Tongue (tissue), 2 donors: ENCODE results near the gene KCNA2. TPM values are rescaled to one million over a fixed set of nuclear protein-coding genes. Genes with fewer than 3 reads are reported as not detected.

ENCODE experiments used
- DNase-seq: peaks from one replicate; pipeline ENCODE4 v3.0.0-alpha.2; 2015
- total RNA-seq: library from RNA; depleted of rRNA; stranded (reverse); fragments of >200 nt; gene quantifications from one replicate; pipeline ENCODE4 v1.2.3, GENCODE V29; 2014

KCNA2 gene
- total RNA-seq, 1 donor from 2014 or later, result 4.8 TPM

DNA sequence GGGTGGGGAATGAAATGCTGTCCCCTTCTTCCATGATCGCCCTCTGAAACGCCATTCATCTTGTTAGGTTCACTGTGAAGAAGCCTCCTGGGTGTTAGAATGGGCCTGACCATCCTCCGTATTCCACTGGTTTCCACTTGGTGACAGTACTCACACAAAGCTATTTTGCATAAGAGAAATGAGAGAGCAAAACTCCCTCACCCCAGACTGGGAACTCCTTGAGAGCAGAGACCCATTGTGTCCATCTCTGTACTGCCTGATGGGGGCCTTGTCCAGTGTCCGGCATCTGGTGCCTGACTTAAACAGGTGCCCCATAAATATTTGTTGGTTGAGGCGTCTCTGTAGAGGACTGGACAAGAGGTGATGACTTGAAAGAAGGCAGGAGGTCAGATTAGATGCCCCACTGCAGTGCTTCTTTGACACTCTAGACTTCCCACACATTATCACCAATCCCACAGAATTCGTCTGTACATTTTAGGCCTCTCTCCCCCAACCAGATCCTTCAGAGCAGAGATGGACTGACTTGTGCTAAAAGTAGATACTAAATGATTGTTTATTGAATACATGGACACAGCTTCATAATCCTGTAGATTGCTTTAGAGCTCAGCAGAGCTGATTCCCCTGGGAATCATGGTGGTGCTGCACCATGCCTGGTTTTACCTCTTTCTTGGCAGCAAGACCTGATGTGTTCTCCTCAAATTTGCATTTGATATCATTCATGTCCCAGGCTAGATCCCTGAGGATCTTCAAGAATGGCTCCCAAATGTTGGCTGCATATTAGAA is 22.4 kb upstream of the KCNA2 start:
- DNase-seq, result no peak

GRCh38 chr1:110627764-110628163 is 21.6 kb upstream of the KCNA2 start:
- DNase-seq, result no peak

GRCh38 chr1:110626889-110627288 is 20.7 kb upstream of the KCNA2 start:
- DNase-seq, result no peak

DNA sequence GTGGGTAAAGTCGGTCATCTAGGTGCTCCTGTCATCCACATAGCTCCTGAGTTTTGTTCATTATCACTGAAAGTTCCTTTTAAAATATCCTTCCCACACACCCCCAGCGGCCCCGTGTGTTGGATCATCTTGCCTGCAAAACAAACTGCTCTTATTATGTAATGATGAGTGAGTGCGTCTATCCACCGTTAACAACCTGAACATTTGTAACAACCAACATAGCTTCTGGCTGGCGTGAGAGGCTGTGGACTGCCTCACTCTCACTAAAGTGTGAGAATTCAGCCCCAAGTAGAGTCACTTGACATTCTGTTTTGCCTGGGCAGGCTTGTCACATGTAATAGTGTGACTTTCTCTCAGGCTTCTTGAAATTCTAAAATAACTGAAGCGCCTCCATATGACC is 14.5 kb upstream of the KCNA2 start:
- DNase-seq, result no peak

- DNase-seq, result no peak
Measured at GRCh38 chr1:110620250-110620615, 14.1 kb upstream of the KCNA2 start.

- peak; percentile 85 for DNase-seq
Measured at GRCh38 chr1:110619412-110620249, 13.5 kb upstream of the KCNA2 start.

- no peak for DNase-seq
Measured at GRCh38 chr1:110618668-110619067, 12.5 kb upstream of the KCNA2 start.

- DNase-seq, result no peak
Measured at GRCh38 chr1:110617589-110617988, 11.4 kb upstream of the KCNA2 start.

- DNase-seq, result no peak
Measured at GRCh38 chr1:110617116-110617515, 11.0 kb upstream of the KCNA2 start.

GRCh38 chr1:110616587-110616986 is 10.4 kb upstream of the KCNA2 start:
- DNase-seq, result no peak

- peak; percentile 84 for DNase-seq
Measured at GRCh38 chr1:110615548-110616130, 9.5 kb upstream of the KCNA2 start.

DNA sequence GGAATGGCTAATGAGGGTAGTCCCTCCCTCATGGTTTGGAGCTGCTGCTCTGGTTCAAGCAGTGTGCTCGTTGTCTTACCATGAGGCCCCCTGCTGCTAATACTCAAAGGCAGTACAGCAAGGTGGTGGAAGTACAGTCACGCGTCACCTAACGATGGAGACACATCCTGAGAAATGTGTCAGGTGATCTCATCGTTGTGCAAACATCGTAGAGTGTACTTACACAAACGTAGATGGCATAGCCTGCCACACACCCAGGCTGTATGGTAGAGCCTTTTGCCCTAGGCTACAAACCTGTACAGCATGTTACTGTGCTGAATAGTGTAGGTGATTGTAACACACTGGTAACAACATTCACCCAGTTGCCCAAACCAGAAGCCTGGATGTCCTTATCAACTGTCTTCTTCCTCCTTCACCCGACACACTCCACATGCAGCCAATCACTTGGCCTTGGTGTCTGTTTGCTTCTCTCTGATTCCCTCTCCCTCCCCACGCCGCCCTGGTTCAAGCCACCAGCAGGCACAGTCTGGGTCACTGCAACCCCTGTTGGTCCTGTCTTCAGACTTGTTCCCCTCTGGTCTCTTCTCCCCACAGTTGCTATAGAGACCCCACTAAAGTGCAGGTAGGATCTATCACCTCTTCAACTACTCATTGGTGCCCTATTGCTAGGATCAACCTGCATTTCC is 6.0 kb upstream of the KCNA2 start:
- peak; percentile 17 for DNase-seq

- DNase-seq, result no peak
Measured at GRCh38 chr1:110610696-110611286, 4.6 kb upstream of the KCNA2 start.

- DNase-seq, result no peak
Measured at GRCh38 chr1:110610084-110610483, 3.9 kb upstream of the KCNA2 start.

DNA sequence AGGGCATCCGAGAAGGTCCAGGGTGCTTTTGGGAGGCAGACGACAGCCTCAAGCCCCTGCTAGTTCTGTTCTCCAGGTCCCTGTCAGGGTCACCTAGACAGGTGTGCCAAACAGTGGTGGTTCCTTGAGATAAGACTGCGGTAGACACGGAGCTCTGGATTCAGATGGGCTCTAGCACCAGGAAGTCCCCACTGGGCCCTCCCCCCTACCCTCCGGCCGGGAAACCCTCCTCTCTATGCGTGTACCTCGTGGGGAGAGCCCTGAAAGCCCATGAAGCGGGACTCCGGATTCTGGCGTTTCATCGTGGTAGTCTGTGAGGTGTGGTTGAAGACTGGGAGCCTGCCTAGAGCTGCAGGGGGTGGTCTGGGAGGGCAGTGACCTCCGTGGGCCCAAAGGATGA is 2.1 kb upstream of the KCNA2 start:
- DNase-seq, result no peak

- DNase-seq, result no peak
Measured at GRCh38 chr1:110607536-110608230, 1.5 kb upstream of the KCNA2 start.

- peak; percentile 7 for DNase-seq
Measured at GRCh38 chr1:110606657-110607535, 738 bp upstream of the KCNA2 start.

DNA sequence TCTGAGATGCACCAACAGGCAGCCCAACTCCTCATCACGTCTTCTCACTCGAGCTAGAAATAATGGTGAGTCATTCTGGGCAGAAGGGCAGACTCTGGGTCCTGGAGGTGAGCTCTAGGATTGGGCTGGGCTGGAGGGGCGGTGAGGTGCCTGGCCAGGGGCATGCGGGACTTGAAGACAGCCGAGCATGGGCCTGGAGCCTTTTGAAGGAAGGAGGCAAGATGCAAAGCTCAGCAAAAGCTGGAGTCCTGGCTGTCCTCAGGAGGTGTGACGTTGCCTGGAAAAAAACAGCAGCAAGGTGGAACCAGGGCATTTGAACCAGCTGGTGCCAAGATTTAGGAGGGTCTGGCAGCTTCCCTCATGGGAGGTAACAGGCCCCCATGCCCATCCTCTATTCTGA is 712 bp downstream of the KCNA2 start:
- no peak for DNase-seq

GRCh38 chr1:110604586-110605148 is 1.5 kb downstream of the KCNA2 start:
- no peak for DNase-seq

DNA sequence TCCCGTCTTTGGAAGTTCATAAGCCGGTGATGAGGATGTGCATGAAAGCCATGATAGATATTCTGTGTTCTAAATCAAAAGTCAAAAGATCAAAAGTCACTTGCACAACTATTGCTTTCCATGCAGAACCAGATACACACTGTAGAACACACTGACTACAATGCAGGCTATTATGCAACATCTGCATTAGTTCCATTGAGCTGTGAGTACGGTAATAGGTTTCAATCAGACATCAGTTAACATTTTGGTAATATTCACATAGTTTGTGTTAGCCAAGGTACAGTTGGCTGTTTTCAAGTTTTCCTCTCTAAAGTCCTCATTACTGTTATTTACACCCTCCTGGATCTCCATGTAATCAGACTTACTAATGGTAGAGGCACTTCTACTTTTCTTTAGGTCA is 3.1 kb downstream of the KCNA2 start:
- DNase-seq, result no peak
